ENCODE data around the gene FER.
"Not testable (repeated sequence)": the region's sequence is repeated elsewhere in the genome, so short reads cannot be mapped to it uniquely, and the experiment has no call there.

Gene FER

DNA sequence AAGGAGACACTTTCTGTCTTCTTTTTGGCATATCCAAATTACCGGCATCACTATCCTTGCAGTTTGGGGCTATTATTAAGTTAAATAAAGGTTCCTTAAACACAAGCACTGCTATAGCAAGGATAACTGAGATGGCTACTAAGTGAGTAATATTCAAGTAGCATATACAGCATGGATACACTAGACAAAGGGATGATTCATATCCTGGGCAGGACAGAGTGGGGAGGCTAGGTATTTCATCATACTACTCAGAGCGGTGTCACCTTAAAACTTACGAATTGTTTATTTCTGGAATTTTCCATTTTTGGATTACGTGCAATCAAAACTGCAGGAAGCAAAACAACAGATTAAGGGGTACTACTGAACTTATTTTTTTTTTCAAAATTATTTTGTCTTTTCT is 54.1 kb downstream of the FER start:
- DNase-seq: no peak

DNA sequence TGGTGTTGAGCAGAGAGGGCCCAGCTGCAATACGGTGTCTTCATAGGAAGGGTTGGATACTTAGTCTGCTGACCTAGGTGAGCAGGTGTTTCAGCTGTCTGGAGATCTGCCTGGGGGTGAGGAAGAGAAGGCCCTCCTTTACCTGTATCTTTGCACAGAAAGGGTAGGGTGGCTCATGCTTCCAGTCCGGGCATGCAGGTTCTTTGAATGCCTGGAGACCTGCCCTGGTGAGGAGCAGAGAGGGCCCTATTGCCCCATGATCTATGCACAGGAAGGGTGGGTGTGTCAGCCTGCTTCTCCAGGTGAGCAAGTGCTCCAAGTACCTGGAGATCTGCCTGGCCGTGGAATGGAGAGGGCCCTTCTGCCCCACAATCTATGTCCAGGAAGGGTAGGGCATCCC is 63.0 kb downstream of the FER start:
- no peak for DNase-seq

DNA sequence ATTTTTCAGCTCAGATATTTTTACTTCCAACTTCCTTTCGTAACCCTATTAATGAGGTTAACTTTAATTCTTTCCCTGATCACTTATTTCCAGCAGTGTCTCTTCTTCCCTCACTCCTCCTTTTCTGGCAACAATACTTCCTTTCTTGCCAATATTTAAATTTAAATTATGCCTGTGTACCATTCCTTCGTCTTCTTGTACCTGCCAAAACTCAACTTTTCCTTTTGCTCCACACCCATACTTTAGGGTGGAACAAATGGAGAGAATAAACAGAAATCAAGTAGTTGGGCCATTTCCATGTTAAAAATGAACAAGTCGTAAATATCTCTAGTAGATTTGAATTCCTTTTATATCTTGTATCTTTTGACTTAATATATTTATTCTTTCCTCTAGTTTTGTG is 66.0 kb downstream of the FER start:
- no peak for DNase-seq

DNA sequence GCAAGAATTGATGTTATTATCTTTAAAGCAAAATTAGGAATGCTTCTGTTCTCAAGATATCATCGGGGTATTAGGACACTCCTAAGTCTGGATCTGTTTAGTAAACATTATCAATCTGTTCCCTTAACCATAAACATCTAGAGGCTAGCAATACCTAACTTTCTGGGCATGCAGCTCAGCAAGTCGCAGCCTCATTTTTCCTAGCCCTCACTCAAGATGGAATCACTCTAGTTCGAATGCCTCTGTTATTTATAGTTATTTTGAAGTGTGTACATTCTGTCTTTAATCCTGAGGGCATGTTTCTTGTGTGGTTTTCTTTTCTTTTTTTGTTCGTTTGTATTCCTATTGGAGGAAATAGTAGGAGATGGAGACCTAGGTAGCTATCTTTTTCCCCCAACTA is 66.9 kb downstream of the FER start:
- no peak for DNase-seq

DNA sequence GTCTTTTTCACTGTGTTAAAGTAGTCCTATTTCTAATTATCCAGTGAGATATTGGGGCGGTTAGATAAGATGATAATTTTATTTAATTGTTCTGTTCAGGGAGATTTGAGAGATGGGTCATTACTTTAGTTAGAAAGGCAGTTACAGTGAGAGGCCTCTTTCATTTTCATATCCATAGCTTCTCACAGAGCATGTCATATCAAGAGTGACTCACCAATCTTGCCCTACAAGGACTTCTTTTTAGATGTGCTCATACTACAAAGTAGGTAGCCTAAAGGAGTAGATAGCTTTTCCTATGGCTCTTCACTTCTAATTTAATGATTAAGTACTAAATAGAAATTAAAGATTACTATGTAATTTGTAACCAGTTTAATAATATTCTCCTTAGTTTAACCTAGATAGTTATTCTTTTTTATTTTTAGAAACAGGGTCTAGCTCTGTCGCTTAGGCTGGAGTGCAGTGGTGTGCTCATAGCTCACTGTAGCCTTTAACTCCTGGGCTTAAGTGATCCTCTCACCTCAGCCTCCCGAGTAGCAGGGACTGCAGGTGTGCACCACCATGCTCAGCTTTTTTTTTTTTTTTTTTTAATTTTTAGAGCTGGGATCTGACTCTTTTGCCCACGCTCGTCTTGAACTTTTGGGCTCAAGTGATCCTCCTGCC is 71.0 kb downstream of the FER start:
- DNase-seq: no peak

DNA sequence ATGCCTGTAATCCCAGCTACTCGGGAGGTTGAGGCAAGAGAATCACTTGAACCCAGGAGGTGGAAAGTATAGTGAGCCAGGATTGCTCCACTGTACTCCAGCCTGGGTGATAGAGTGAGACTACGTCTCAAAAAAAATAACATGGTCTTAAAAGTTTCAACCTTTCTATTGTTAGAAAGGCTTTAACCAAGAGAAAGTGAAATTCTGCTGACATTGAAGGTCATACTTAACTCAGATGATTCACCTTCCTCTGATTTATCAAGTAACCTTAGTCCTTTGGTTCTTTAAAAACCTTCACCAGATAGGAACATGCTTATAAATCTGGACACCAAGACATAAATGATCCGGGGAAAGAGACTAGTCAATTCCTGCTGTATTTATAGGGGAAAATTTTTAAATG is 73.3 kb downstream of the FER start:
- DNase-seq: no peak

DNA sequence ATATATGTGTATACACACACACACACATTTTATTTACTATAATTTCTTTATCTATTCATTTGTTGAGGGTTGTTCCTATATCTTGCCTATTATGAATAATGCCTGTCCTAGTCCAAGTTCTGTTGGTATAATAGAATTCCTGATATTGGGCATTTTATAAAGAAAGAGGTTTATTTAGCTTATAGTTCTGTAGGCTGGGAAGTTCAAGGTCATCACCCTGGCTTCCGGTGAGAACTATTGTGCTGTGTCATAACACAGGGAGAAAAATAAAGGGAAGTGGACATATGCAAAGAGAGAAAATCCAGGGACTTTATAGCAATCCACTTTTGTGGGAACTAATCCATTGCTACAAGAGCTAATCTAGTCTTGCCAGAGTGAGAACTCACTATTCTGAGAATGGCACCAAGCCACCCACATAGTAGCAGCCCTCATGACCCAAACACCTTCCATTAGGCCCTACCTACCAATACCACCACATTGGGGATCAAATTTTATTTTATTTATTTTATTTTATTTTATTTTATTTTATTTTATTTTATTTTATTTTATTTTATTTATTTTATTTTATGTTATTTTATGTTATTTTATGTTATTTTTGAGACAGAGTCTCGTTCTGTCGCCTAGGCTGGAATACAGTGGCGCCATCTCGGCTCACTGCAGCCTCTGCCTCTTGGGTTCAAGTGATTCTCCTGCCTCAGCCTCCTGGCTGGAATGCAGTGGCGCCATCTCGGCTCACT is 74.7 kb downstream of the FER start:
- DNase-seq: no peak

DNA sequence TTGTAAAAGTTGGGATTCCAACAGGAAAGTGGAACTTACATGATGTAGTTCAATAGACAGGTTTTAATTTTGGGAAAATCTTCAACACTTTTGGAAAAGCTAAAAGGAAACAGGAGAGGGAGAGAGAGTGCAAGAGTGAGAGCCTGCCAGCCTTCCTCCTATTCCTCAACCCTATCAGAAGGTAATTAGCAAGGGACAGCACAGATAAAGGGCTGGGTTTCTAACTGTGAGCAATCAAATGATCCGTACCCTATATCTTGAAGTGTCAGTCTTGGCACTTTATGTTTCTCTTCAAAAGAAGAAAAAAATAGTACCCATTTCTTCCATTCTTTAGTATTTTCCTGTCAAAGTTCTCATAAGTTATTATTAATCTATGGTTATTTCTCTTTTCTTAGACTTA is 79.4 kb downstream of the FER start:
- no peak for DNase-seq

DNA sequence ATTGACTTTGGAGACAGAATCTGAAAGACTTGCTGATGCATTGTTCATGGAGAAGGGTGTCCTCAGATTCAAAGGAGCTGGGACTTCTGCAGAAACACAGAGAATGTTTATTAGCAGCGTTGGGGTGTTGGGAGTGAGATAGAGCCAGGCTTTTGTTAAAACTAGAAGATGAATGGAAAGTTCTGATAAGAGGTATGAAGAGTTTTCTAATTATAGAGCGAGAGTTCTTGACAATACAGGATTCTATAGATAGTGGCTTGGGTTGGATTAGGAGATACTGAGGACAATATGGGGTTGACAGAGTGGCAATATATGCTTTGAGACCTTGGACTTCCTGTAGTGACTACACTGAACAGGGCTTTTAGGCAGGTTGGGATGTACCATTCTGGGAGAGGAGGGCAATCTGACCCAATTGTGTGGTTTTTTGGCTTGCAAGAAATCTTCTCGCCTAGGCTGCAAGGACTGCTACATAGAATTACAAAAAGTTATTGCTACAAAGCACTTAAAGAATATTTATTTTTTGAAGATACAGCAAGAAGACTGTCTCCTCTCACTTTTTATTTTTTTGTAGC is 83.1 kb downstream of the FER start:
- no peak for DNase-seq

DNA sequence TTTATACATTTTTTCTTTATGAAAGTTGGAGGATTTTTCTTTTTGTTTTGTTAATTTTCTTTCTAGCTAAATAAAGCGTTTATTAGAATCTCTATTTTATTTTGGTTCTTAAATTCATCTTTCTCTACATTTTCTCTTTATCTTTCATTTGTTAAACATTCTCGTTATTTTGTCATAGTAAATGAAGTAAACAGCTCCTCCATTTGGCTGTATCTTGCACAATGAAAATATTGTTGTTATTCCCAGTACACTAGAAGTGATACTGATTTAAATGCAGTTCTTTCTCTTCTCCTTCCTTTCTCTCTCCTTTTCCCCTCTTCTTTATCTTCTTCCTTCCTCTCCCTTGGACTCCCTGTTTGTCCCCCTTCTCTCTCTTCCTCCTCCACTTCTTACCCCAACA is 88.8 kb downstream of the FER start:
- DNase-seq: no peak

DNA sequence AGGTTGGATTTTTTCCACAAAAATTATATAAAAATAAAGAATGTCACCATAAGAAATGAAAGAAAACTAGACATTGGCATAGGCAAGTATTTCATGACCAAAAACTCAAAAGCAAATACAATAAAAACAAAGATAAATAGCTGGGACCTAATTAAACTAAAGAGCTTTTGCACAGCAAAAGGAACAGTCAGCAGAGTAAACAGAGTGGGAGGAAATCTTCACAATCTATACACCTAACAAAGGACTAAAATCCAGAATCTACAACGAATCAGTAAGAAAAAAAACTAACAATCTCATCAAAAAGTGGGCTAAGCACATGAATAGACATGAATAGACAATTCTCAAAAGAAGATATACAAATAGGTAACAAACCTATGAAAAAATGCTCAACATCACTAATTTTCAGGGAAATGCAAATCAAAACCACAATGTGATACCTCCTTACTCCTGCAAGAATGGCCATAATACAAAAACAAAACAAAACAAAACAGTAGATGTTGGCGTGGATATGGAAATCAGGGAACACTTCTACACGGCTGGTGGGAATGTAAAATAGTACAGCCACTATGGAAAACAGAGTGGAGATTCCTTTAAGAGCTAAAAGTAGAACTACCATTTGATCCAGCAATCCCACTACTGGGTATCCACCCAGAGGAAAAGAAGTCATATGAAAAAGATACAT is 94.7 kb downstream of the FER start:
- not testable (repeated sequence) for DNase-seq

DNA sequence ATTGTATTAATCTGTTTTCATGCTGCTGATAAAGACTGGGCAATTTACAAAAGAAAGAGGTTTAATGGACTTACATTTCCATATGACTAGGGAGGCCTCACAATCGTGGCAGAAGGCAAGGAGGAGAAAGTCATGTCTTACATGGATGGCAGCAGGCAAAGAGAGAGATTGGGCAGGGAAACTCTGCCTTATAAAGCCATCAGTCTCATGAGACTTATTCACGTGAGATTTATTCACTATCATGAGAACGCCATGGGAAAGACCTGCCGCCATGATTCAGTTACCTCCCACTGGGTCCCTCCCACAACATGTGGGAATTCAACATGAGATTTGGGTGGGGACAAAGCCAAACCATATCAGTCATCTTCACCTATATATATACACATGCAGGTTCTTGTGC is 103.4 kb downstream of the FER start:
- not testable (repeated sequence) for DNase-seq

DNA sequence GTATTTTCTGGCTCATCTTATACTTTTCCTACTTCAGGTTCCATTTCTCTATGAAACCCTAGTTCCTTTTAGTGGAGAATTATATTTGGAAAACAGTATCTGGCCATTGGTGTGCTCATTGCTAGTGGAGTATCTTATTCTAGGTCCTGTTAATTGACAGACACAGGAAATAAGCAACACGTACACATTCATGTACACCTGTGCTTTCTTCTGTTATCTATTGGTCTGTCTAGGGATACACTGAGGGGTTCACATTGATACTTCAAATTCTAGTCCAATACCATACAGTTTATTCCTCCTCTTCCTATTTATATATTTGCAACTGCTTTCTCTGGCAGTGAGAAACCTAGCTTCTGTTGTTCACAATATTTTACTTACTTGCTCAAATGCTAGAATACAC is 110.2 kb downstream of the FER start:
- no peak for DNase-seq

DNA sequence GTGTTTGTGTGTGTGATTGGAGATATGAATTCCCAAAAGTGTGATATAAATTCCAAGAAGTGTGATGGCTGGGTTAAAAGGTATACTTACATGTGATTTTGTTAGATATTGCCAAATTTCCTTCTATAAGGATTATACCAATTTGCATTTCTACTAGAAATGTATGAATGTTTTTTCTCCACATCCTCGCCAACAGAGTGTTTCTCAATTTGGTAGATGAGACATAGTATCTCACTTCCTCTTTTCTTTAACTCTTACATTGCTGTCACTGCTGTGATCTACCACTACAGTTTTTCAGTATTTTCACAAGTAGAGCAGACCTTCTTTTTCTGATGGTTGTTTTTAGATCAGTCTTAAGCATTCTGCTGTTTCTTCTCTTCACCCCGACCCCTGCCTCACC is 111.3 kb downstream of the FER start:
- no peak for DNase-seq

DNA sequence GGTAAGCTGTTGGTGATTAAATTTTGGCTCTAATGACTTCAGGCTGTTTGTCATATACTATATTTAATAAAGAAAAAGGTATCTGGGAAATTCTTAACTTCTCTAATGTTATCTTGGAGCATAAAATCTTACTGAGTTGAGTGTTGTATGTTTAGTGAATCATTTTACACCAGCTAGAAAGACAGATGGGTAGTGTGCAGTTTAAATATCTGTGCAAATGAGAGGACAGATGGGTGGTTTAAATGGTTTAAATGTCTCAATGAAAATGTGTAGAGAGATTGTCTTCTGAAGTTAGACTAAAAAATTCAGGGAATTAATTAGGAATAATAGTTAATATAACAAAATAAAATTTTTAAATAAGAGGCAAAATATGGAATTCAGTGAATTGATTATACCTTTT is 114.5 kb downstream of the FER start:
- DNase-seq: no peak

DNA sequence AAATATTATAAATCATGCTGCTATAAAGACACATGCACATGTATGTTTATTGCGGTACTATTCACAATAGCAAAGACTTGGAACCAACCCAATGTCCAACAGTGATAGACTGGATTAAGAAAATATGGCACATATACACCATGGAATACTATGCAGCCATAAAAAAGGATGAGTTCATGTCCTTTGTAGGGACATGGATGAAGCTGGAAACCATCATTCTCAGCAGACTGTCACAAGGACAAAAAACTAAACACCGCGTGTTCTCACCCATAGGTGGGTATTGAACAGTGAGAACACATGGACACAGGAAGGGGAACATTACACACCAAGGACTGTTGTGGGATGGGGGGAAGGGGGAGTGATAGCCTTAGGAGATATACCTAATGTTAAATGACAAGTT is 118.4 kb downstream of the FER start:
- DNase-seq: not testable (repeated sequence)

DNA sequence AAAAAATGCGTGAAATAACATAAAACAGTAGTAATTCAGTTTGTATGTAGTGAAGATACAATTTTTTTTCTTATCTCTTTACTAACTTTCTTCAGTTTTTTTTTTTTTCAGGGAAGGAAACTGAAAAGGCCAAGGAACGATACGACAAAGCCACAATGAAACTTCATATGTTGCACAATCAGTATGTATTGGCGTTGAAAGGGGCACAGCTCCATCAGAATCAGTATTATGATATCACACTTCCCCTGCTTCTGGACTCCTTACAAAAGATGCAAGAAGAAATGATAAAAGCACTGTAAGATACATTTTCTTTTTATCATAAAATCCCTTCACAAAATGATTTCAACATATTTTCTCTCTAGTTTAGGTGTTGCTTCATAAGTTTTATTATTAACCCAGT is 120.0 kb downstream of the FER start:
- DNase-seq: no peak

DNA sequence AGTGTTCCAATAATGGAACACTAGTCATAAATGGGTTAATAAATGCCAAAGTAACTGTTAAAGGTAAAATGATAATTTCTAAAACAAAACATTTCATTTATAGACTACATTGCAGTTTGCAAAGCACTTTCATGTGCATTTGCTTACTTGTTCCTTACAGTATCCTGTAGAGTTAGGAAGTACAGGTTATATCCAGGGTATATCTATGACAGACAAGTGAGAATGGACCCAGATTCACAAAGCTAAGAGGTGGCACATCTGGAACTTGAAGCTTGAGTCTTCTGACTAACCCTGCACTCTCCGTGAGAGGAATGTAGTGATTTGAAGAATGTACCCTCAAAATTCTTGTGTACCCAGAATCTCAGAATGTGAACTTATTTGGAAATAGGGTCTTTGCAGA is 121.4 kb downstream of the FER start:
- no peak for DNase-seq

DNA sequence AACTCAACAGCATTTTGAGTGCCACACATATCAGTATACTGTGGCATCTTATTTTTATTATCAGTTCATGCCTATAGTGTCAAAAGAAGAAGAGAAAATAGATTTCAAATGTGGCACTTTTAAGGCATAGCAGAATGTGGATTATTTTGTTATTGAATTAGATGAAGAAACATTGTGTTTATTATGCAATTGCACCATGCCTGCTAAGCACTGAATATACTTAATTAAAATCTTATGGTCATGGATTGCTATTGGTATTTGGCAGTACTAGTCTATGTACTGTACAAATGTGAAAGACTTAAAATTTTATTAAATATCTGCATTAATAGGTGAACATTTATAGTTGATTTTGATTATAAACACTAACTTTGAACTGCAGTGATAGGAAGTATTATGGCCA is 128.8 kb downstream of the FER start:
- no peak for DNase-seq

DNA sequence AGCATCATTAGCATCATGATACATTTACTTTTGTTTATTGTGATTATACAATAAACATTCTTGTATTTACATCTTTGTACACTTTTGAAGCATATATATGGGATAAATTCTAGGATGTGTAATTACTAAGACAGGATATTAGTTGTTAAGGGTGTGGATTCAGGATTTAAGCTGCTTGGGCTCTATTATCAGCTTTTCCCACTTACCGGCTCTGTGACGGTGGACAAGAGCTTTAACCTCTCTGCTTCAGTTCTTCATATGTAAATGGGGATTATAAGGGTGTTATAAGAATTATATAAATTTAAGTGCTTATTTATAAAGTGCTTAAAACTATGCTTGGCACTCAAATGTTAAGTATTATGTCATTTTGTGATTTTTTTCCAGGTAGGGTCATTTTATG is 131.1 kb downstream of the FER start:
- DNase-seq: no peak

DNA sequence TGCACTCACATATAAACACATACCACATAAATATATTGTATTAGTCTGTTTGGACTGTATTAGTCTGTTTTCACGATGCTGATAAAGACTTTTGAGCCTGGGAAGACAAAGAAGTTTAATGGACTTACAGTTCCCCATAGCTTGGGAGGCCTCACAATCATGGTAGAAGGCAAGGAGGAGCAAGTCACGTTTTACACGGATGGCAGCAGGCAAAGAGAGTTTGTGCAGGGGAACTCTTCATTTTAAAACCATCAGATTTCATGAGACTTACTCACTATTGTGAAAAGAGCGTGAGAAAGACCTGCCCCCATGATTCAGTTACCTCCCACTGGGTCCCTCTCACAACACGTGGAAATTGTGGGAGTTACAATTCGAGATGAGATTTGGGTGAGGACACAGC is 133.4 kb downstream of the FER start:
- no peak for DNase-seq

DNA sequence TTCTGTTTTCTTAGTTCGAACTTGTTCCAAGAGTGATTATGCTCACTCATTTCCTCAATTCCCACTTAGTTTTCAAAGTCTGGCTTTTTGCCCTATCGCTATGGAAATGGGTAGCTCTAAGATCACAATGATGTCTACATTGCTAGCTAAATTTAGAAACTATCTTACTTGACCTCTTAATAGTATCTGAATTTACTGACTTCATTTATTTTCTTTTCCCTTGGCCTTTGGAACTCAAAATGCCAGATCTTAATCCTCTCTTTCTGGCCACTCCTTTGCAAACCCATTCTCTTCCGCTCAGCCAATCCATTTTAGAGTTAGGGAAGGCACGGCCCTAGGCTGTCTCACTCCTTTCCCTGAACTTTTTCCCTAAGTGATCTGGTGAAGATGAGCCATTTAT is 137.0 kb downstream of the FER start:
- no peak for DNase-seq

DNA sequence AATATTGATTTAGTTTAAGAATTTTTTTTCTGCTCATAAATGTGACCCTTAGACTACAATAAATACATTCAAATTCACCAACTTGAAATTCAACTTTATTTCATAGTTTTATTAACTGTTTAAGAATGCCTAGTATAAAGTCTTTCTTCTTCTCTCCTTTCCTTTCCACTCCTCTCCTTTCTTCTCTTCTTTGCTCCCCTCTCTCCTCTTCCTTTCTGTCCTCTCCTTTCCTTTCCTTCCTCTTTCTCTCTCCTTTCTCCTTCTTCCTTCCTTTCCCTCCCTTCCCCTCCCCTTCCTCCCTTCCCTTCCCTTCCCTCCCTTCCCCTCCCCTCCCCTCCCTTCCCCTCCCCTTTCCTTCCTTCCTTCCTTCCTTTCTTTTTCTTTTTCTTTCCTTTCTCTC is 150.6 kb downstream of the FER start:
- DNase-seq: no peak

DNA sequence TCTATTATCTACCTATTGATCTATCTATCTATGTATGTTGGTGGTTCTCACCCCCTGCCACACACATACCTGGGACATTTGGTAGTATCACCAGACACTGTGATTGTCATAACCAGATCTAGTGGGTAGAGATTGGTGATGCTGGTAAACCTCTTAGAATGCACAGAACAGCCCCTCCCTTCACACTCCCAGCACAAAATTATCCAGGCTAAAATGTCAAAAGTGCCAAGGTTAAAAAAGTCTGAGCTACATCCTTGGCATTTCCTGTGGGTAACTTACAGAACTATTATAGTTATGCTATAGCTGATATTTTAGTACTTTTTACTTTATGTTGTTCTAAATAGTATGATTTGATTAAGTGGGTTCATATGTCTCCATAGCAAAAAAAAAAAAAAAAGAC is 151.0 kb downstream of the FER start:
- DNase-seq: no peak

Measured in 8988T (cell line).